OCI-LY1 (cell line): Measurements from ENCODE around the gene INTS6.

Experiments
- H2AFZ ChIP-seq: fragments of 200-600 bp; sonication (generic), shearing (Covaris generic); 2 replicates; pipeline ENCODE4 v1.6.0; 2014; ENCODE audit warnings: antibody characterized with exemption, mild to moderate bottlenecking, low read length
- H3F3A ChIP-seq: fragments of 200-600 bp; sonication (generic), shearing (Covaris generic); 2 replicates; pipeline ENCODE4 v1.6.0; 2014; ENCODE audit warnings: mild to moderate bottlenecking, antibody characterized with exemption, low read length, moderate library complexity; ENCODE audit not compliant: insufficient read depth
- H3K27ac ChIP-seq: fragments of 200-600 bp; sonication (generic); 2 replicates; pipeline ENCODE4 v1.5.1; 2014; ENCODE audit warnings: low read length, mixed run types, mild to moderate bottlenecking, low read depth; ENCODE audit not compliant: poor library complexity, severe bottlenecking
- H3K27me3 ChIP-seq: fragments of 200-600 bp; sonication (generic); 2 replicates; pipeline ENCODE4 v1.6.0; 2014; ENCODE audit warnings: antibody characterized with exemption, mild to moderate bottlenecking, low read length, moderate library complexity; ENCODE audit not compliant: insufficient read depth
- H3K36me3 ChIP-seq: fragments of 200-600 bp; sonication (generic); 2 replicates; pipeline ENCODE4 v1.6.1; 2014; ENCODE audit warnings: mild to moderate bottlenecking, antibody characterized with exemption, low read length, moderate library complexity, mixed read lengths; ENCODE audit not compliant: insufficient read depth
- H3K4me1 ChIP-seq: fragments of 200-600 bp; sonication (generic); 2 replicates; pipeline ENCODE4 v1.5.1; 2014; ENCODE audit warnings: mild to moderate bottlenecking, low read length, moderate library complexity; ENCODE audit not compliant: insufficient read depth, severe bottlenecking
- H3K4me2 ChIP-seq: fragments of 200-600 bp; sonication (generic), shearing (Covaris generic); 2 replicates; pipeline ENCODE4 v1.6.1; 2014; ENCODE audit warnings: low read length
- H3K4me3 ChIP-seq: fragments of 200-600 bp; sonication (generic); 2 replicates; pipeline ENCODE4 v1.5.1; 2014; ENCODE audit warnings: low read length, low read depth, mild to moderate bottlenecking, mixed read lengths; ENCODE audit not compliant: poor library complexity, severe bottlenecking
- H3K79me2 ChIP-seq: fragments of 200-600 bp; shearing (Covaris generic); 2 replicates; pipeline ENCODE4 v1.6.1; 2016; ENCODE audit warnings: mixed run types, low read length, mixed read lengths; ENCODE audit not compliant: insufficient read depth
- H3K9ac ChIP-seq: fragments of 200-600 bp; sonication (generic), shearing (Covaris generic); 2 replicates; pipeline ENCODE4 v1.6.1; 2014; ENCODE audit warnings: mild to moderate bottlenecking, low read length, mixed read lengths
- H3K9me2 ChIP-seq: fragments of 200-600 bp; sonication (generic), shearing (Covaris generic); 2 replicates; pipeline ENCODE4 v1.6.1; 2014; ENCODE audit warnings: low read depth, mild to moderate bottlenecking, low read length, mixed read lengths
- H3K9me3 ChIP-seq: fragments of 200-600 bp; shearing (Covaris generic); 2 replicates; pipeline ENCODE4 v1.6.1; 2014; ENCODE audit warnings: low read length, mixed read lengths
- H4K20me1 ChIP-seq: fragments of 200-600 bp; sonication (generic), shearing (Covaris generic); 2 replicates; pipeline ENCODE4 v1.6.0; 2016; ENCODE audit warnings: mild to moderate bottlenecking, low read length; ENCODE audit not compliant: insufficient read depth
- CTCF ChIP-seq: fragments of 200-600 bp; sonication (generic), shearing (Covaris generic); IDR thresholded peaks from 2 replicates; pipeline ENCODE4 v1.5.1; 2017; ENCODE audit warnings: mild to moderate bottlenecking, antibody characterized with exemption, low read length, moderate library complexity, mixed read lengths
- EZH2 ChIP-seq: fragments of 200-600 bp; sonication (generic), shearing (Covaris generic); IDR thresholded peaks from 2 replicates; pipeline ENCODE4 v1.8.0; 2017; ENCODE audit warnings: borderline replicate concordance, mixed run types, mild to moderate bottlenecking, antibody characterized with exemption, low read length, moderate library complexity, mixed read lengths

Gene INTS6

GRCh38 chr13:51495316-51495715, 42.5 kb upstream of the INTS6 start:
- no peaks in the 10 kb centered on the region for H3K9me2 ChIP-seq
- no peaks in the 10 kb centered on the region for H3K4me1 ChIP-seq
- no peak overlapping the region for H3K9ac ChIP-seq
- no peaks in the 10 kb centered on the region for H4K20me1 ChIP-seq
- H3K27me3 ChIP-seq = no peaks in the 10 kb centered on the region
- H3K36me3 ChIP-seq = no peaks in the 10 kb centered on the region
- H3K9me3 ChIP-seq = no peaks in the 10 kb centered on the region
- H3K27ac ChIP-seq = no peak overlapping the region
- H3K4me2 ChIP-seq = no peak overlapping the region
- TF ChIP-seq EZH2 = no peak
- TF ChIP-seq CTCF = no peak
- no peak overlapping the region for H3K4me3 ChIP-seq
- H3F3A ChIP-seq = no peaks in the 10 kb centered on the region
- H3K79me2 ChIP-seq = no peaks in the 10 kb centered on the region
- no peak overlapping the region for H2AFZ ChIP-seq

GRCh38 chr13:51494156-51494555, 41.3 kb upstream of the INTS6 start:
- Histone ChIP-seq H2AFZ (no peak overlapping the region), H3K36me3 (no peaks in the 10 kb centered on the region), H3F3A (no peaks in the 10 kb centered on the region), H3K79me2 (no peaks in the 10 kb centered on the region), H3K9ac (no peak overlapping the region), H3K9me2 (no peaks in the 10 kb centered on the region), H3K4me2 (no peak overlapping the region), H3K4me3 (no peak overlapping the region), H4K20me1 (no peaks in the 10 kb centered on the region), H3K4me1 (no peaks in the 10 kb centered on the region), H3K27ac (no peak overlapping the region), H3K27me3 (no peaks in the 10 kb centered on the region), H3K9me3 (no peaks in the 10 kb centered on the region)
- no peak for TF ChIP-seq CTCF
- TF ChIP-seq EZH2 = no peak

- H3K27me3 ChIP-seq = no peaks in the 10 kb centered on the region
- no peaks in the 10 kb centered on the region for H3K79me2 ChIP-seq
- H3K4me1 ChIP-seq = no peaks in the 10 kb centered on the region
- H4K20me1 ChIP-seq = no peaks in the 10 kb centered on the region
- no peak overlapping the region for H3K27ac ChIP-seq
- no peak overlapping the region for H3K4me2 ChIP-seq
- no peaks in the 10 kb centered on the region for H3K9me3 ChIP-seq
- no peak overlapping the region for H3K9ac ChIP-seq
- H3K9me2 ChIP-seq = no peaks in the 10 kb centered on the region
- H3F3A ChIP-seq = no peaks in the 10 kb centered on the region
- TF ChIP-seq EZH2 (no peak), CTCF (no peak)
- no peak overlapping the region for H3K4me3 ChIP-seq
- no peaks in the 10 kb centered on the region for H3K36me3 ChIP-seq
- H2AFZ ChIP-seq = no peak overlapping the region
Measured at GRCh38 chr13:51488212-51488611, 35.4 kb upstream of the INTS6 start.
